HL-60/S4 (cell line): ENCODE data around the gene SLC27A3.
"Not testable (repeated sequence)": the region's sequence is repeated elsewhere in the genome, so short reads cannot be mapped to it uniquely, and the experiment has no call there.

Source experiments
- in situ Hi-C: fragments of 300-500 bp; cut with MboI; formaldehyde crosslinking; loops from 2 replicates; pipeline ENCODE4 v1.14.3; 2022; ENCODE audit warnings: low sequenced_read_pairs

SLC27A3 gene

DNA sequence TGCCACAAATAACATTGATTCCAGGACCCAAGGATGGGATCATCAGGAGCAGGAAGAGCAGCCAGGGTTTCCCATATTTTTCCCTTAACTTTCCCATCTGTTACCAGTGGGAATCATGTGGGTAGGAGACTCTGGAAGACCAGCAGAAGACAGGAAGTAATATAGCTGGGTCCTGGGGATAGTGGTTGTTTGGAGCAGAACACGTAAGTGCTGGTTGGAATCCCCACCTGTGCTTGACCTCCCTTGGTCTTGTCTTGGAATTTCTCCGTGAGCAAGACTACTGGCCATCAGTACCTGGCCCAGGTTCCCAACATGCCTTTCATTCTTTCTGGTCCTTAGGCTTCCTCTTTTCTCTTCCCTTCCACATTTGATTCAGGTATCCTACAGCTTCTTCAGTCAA, 20.9 kb upstream of the SLC27A3 start:
- in situ Hi-C loops: no loop called here

DNA sequence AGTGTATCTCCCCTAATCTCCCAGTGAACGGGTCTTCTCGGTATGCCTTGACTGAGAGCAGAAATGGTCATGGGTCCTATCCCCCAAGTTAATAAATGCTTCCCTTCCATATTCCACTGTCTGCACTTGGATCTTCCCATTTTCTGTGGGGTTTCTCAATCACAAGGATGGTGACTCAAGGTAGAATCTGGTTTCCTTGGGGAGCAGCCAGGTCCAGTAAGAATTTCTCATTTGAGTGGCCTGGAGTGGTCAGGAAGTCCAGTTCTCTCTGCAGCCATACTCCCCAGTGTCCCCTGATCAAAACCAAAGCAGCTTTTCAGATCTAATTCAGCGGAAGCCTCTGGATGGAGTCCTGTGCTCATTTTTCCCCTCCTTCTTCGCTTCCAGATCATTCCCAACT, 14.8 kb upstream of the SLC27A3 start:
- in situ Hi-C loops: no loop called here

DNA sequence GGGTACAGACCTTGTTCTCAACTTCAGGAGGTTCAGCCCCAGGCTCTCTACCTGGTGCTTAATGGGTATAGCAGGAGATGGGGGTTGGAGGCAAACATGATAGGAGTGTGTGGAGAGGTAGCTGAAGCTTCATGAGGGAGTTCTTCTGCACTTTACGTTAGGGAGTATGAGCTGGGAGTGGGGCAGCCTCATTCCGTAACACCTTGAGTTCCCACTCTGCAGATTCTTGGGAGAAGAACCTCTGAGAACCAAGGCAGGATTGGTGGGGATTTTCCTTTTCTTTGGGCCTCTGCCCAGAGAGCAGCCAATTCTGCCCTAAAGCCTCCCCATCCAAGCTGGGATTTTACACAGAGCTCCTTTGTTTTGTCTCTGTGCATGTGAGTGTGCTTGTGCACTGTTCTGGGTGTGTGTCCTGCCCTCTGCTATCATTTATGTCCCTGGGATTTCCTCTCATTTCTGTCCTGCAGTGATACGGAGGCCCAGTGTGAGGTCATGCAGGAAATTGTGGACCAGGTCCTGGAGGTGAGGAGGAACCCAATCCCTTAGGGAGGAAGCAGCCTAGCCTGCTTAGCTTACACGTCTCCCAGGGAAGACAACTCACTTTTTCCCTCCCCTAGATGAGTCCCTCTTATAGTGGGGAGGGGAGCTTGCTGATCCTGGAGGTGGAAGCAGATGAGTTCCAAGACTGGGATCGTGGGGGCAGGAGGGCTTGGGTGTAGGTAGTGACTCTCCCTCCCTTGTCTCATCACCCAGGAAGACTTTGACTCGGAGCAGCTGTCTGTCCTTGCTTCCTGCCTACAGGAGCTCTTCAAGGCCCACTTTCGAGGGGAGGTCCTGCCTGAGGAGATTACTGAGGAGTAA, 11.6 kb upstream of the SLC27A3 start:
- in situ Hi-C loops: no loop called here

DNA sequence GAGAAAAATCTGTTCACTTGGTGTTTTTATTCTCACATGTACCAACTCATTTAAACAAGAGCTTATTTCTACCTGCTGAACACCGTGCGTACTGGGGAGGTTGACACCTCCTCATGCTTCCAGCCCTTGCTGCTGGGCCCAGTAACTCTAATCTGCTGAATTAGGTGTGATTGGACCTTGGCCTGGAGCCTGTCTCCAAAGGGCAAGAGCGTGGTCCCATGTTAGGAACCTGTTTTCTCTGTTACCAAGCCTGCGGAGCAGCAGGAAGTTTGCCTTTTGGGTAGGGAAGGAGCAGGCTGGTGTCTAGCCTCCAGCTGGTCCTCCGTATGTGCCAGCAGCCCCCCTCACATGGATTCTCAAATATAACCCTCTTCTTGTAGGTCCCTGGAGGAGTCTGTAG, 10.9 kb upstream of the SLC27A3 start:
- in situ Hi-C loops: no loop called here

DNA sequence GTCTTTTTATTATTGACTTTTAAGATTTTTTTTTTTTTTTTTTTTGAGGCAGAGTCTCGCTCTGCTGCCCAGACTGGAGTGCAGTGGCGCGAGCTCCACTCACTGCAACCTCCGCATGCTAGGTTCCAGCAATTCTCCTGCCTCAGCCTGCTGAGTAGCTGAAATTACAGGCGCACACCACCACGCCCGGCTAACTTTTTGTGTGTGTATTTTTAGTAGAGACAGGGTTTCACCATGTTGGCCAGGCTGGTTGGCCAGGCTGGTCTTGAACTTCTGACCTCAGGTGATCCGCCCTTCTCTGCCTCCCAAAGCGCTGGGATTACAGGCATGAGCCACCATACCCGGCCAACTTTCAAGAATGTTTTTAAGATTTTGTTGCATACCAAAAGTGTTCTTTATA, 8.5 kb upstream of the SLC27A3 start:
- in situ Hi-C loops: not testable (repeated sequence)

DNA sequence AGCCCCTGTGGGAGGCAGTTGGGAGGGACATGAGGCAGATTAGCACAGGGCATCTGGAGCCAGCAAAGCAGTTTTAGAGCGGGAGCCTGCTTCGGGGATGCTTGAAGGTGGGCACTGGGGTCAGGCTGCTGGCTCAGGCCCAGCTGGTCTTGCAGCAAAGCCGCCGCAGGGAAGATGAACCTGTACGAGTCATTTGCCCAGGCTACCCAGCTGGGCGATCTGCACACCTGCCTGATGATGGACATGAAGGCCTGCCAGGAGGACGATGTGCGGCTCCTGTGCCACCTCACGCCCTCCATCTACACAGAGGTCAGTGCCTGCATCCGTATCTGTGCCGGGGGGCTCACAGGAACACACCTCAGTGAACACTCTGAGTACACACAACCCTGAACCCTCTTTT, 7.7 kb upstream of the SLC27A3 start:
- in situ Hi-C loops: no loop called here

DNA sequence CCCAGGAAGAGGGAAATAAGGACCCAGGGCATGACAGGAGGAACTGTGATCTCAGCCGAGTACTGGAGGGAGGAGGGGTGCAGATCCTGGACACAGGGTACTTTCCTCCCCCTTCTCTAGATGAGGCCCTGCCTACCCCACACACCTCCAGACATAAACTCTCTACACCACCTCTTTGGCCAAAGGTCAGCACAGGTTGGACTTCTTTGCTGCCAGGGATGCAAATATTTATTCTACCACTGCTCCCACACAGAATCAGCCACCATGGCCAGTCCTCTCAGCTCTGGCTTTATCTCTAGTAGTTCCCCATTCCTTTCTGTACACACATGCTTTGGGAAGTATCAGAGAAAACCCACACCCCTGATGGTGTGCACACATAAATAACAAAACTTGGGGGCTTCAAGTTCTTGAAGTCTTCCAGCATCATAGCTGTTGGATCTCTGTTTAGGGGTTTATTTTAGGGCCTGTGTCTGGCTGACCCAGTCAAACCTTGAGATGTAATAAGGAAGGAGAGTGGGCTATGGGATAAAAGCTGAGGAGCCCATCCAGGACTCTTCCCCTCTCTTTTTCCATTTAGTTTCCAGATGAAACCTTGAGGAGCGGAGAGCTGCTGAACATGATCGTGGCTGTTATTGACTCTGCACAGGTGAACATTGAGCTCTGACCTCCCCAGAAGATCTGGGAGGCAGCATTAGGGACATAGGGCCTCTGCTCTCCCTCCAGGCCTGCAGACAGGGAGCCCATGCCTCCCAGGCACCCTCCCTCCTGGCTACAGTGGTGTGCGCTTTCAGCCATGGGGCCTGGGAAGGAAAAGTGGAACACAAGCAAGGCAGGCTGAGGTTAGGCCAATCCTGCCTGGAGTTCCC, 6.7 kb upstream of the SLC27A3 start:
- in situ Hi-C loops: no loop called here

DNA sequence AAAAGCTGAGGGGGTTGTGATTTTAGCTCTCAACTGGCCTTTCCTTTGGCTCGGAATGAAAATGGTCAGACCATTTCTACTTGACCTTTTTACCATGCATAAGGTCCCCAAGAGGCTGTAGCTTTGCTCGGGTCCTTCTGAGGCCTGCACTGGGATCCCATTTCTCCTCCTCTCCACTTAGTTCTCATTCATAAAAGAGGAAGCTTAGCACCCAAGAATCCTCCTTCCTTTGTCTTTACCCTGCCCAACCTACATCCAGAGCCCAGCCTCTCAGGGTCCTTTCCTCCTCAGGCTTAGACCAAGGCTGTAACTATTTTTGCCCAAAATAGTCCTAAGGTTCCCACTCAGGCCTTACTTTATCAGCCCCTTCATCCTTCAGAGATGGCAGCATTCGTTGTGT, 6.0 kb upstream of the SLC27A3 start:
- in situ Hi-C loops: no loop called here

DNA sequence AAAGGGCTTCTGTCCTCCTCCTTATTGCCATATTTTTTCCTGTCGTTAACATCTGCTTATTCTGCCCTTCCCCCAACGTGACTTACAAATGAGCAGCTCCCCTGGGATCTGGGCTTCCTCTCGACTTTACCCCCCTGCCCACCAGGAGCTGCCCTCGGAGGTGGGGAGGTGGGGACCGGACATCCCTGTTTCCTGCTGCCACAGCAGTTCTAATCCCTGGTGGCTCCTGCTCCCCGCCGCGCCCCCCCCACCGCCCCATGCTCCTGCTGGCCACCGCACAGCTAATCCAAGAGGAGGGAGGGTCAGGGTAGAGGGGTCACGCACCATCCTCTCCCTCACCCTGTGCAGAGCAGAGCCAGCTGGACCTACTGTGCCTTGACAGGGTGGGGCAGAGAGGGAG, 4.4 kb upstream of the SLC27A3 start:
- in situ Hi-C loops: no loop called here

DNA sequence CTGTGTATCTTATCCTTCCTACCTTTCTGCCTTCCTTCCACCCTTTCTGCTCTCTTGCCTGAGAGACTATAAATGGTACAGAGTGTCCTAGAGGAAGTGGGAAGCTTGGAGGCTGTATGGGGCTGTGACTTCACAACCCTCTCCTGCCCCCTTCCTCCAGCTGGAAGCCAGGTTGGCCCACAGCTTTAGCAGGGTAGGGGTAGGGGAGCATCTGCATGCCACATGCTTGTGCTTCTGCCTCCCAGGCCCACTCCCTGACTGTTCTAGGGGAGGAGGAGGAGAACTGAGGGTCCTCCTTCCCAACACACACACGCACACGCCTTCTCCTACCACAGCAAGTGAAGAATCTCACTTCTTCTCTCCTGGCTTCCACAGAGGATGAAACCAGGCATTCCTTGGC, 3.9 kb upstream of the SLC27A3 start:
- in situ Hi-C loops: no loop called here

DNA sequence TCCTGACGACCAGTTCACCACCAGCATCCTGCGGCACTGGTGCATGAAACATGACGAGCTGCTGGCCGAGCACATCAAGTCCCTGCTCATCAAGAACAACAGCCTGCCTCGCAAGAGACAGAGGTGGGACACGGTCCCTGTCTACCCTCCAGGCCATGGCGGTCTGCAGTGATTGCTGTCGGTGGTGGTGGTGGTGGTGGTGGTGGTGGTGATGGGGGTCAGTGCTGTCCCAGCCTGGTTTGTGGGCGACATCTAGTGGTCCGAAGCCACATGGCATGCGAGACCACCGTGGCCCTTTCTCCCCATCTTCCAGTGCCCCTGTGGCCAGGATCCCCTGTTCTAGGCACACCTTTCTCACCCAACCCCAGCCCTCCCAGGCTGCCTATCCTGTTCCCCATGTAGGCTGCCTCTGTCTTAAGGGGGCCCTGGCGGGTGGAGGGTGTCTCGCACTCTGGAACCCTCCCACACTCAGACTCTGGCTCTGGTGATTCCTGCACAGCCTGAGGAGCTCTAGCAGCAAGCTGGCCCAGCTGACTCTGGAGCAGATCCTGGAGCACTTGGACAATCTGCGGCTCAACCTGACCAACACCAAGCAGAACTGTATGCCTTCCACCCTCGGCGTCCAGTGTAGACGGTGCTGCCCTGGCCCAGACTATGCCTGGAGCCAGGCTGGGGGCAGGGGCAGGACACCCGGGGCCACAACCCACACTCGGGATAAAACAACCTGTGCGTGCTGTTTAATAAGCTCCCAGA, 3.2 kb upstream of the SLC27A3 start:
- in situ Hi-C loops: no loop called here

DNA sequence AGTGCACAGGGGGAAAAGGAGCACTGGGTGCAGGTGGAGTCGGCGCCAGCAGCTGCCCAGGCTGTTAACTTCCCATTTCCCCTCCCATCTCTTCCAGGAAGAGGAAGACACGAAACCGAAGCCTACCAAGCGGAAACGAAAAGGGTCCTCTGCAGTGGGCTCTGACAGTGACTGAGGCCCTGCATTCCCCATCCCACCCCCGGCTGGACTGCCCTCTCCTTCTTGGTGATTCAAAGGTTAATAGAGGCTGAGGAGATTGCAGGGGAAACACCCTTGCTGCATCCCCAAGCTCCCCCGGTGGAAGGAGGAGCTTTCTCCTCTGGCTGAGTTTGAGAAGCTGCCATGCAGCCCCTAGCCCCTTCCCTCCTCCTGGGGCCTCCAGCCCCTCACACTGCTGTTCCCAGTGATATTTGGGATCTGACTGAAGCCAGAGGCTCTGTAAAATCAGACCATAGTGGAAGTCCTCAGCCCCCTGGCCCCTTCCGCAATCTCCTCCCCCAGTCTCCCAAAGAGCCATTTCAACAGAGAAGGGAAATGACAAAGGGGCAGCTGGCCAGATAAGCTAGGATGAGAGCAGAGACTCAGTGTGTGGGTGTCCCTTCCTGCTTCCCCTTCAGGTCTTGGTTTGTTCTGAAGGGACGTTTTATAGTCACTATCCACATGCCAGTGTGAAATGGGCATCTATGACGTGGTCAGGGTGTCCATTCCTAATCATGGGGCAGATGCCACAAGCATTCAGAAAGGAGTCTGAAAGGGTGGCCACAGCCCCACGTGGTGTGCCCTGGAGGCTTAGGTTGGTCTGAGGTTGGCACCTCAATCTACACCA, 1.9 kb upstream of the SLC27A3 start:
- in situ Hi-C loops: no loop called here

DNA sequence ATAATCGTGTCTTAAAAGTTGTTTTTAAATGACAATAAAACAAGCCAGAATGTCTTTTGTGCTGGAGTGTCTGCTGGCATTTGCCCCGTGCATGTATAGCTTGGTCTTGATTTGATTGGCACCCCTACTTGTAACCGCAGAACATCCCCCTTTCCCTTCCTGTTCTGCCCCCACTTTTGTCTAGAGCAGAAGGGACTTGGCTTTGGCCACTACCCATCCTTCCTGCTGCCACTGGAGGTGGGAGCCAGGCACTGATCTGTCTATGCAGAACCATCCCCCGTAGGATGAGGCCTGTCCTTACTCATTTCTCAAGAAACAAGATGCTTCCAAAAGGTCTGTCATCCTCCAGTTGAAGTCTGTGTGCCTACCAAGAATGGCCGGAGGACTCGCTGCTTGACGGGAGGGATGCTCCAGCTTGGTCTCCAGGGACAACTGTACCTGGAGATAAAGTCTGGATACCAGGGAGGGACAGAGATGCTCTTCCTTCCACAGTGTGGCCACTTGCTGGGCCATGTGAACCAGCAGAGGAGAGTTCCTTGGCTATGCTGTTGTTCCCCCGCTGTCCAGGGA, 1.1 kb upstream of the SLC27A3 start:
- in situ Hi-C loops: no loop called here

DNA sequence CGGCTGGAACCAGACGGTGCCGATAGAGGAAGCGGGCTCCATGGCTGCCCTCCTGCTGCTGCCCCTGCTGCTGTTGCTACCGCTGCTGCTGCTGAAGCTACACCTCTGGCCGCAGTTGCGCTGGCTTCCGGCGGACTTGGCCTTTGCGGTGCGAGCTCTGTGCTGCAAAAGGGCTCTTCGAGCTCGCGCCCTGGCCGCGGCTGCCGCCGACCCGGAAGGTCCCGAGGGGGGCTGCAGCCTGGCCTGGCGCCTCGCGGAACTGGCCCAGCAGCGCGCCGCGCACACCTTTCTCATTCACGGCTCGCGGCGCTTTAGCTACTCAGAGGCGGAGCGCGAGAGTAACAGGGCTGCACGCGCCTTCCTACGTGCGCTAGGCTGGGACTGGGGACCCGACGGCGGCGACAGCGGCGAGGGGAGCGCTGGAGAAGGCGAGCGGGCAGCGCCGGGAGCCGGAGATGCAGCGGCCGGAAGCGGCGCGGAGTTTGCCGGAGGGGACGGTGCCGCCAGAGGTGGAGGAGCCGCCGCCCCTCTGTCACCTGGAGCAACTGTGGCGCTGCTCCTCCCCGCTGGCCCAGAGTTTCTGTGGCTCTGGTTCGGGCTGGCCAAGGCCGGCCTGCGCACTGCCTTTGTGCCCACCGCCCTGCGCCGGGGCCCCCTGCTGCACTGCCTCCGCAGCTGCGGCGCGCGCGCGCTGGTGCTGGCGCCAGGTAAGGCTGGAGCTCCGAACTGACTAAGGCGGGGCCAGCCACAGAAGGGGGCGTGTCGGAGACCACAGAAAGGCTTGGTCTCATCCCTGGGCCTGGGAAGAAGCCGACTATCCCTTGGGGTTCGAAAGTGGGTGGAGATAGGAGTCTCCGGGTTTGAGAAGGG, 486 bp downstream of the SLC27A3 start:
- in situ Hi-C loops: no loop called here

DNA sequence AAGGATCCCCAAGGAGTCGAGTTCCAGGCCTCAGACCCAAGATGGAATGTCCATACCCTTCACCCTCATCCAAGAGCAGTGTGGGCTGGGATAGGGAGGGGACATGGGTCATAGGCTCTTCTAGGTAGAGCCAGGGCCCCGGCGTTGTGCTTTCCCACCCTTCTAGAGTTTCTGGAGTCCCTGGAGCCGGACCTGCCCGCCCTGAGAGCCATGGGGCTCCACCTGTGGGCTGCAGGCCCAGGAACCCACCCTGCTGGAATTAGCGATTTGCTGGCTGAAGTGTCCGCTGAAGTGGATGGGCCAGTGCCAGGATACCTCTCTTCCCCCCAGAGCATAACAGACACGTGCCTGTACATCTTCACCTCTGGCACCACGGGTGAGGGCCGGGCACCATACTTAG, 1.1 kb downstream of the SLC27A3 start:
- in situ Hi-C loops: no loop called here

DNA sequence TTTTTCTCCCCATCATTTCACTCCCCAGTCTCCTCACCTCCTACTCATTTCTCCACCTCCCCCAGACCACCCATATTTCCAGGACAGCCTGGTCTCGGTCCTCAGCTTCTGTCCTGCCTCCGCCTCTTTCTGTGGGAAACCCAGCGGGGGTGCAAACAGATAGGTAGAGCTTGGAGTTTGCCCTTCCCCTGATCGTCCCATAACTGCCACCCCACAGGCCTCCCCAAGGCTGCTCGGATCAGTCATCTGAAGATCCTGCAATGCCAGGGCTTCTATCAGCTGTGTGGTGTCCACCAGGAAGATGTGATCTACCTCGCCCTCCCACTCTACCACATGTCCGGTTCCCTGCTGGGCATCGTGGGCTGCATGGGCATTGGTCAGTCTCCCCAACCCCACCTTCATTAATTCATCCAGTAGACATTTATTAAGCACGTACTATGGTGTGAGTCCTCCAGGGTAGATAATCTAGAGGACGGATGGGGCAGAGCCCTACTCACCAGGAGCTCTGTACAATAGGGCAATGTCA, 1.7 kb downstream of the SLC27A3 start:
- in situ Hi-C loops: no loop called here

DNA sequence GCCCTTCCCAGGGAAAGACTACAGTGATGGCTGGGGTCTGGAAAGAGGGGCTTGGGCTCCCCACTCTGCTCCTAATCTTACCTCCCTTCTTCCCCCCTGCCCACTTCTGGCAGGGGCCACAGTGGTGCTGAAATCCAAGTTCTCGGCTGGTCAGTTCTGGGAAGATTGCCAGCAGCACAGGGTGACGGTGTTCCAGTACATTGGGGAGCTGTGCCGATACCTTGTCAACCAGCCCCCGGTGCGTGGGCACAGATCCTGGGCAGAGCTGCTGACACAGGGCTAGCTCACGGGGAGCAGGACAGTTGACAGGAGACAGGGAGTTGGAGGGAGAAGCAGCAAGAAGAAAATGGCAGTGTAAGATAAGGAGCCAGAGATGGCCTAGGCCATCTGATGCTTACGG, 2.4 kb downstream of the SLC27A3 start:
- in situ Hi-C loops: no loop called here

DNA sequence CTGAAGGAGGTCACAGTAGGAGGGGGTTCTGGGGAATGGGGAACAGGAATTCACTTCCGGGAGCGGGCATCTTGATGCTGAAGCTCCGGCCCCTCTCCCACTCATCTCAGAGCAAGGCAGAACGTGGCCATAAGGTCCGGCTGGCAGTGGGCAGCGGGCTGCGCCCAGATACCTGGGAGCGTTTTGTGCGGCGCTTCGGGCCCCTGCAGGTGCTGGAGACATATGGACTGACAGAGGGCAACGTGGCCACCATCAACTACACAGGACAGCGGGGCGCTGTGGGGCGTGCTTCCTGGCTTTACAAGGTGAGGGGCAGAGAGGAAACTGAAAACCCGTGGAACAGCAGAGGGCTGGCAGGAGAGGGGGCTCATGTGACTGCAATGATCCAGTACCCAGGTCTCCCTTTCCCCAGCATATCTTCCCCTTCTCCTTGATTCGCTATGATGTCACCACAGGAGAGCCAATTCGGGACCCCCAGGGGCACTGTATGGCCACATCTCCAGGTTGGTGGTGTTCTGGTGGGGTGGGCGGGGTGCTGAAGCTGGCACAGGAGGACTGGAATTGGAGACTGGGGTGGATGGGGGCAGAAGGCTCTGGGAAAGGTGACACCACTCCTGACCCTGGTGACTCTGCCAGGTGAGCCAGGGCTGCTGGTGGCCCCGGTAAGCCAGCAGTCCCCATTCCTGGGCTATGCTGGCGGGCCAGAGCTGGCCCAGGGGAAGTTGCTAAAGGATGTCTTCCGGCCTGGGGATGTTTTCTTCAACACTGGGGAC, 3.0 kb downstream of the SLC27A3 start:
- in situ Hi-C loops: no loop called here
